Measurements from ENCODE around the gene DGCR8.

GRCh38 chr22:20111689-20112622 is 31.9 kb downstream of the DGCR8 start:
- TF ChIP-seq RFX5 (IDR thresholded peaks at IDR 0.05; ENCODE audit: low read depth, low read length) (no peak), CTCF (conservative IDR thresholded peaks at IDR 0.05; ENCODE audit: low read depth, low read length) (no peak), RCOR1 (IDR thresholded peaks at IDR 0.05; ENCODE audit: insufficient replicate concordance, low read length) (no peak)
